NCI-H226 (cell line): ENCODE measurements around the gene ADIPOR2.
A peak's percentile ranks its signal among the peaks of the same experiment; 100 is the strongest.
"Not testable (repeated sequence)": the region's sequence is repeated elsewhere in the genome, so short reads cannot be mapped to it uniquely, and the experiment has no call there.

ENCODE experiments used
- DNase-seq: peaks from one replicate; pipeline ENCODE4 v3.0.0-alpha.2; 2015

The ADIPOR2 gene

GRCh38 chr12:1705774-1706631 lies 15.1 kb downstream of the ADIPOR2 start:
- peak; percentile 12 for DNase-seq

GRCh38 chr12:1706632-1706980 lies 15.7 kb downstream of the ADIPOR2 start:
- DNase-seq: peak; percentile 67

- no peak for DNase-seq
These were observed 16.2 kb downstream of the ADIPOR2 start for GRCh38 chr12:1707051-1707450.

- DNase-seq: not testable (repeated sequence)
These were observed 19.1 kb downstream of the ADIPOR2 start for GRCh38 chr12:1709968-1710367.

GRCh38 chr12:1710870-1711269 lies 20.0 kb downstream of the ADIPOR2 start:
- DNase-seq: not testable (repeated sequence)

GRCh38 chr12:1711536-1712211 lies 20.8 kb downstream of the ADIPOR2 start:
- DNase-seq: peak; percentile 97

GRCh38 chr12:1712305-1712704 lies 21.4 kb downstream of the ADIPOR2 start:
- not testable (repeated sequence) for DNase-seq

GRCh38 chr12:1712852-1713251 lies 22.0 kb downstream of the ADIPOR2 start:
- DNase-seq: not testable (repeated sequence)

GRCh38 chr12:1713783-1714348 lies 23.0 kb downstream of the ADIPOR2 start:
- DNase-seq: not testable (repeated sequence)

GRCh38 chr12:1715459-1715858 lies 24.6 kb downstream of the ADIPOR2 start:
- DNase-seq: not testable (repeated sequence)

- DNase-seq: no peak
These were observed 25.5 kb downstream of the ADIPOR2 start for GRCh38 chr12:1716215-1716862.

GRCh38 chr12:1716911-1717310 lies 26.0 kb downstream of the ADIPOR2 start:
- peak; percentile 37 for DNase-seq

GRCh38 chr12:1719139-1719538 lies 28.3 kb downstream of the ADIPOR2 start:
- no peak for DNase-seq

- no peak for DNase-seq
These were observed 29.6 kb downstream of the ADIPOR2 start for GRCh38 chr12:1720494-1720893.

GRCh38 chr12:1723721-1724120 lies 32.9 kb downstream of the ADIPOR2 start:
- DNase-seq: no peak

- no peak for DNase-seq
These were observed 33.4 kb downstream of the ADIPOR2 start for GRCh38 chr12:1724250-1724649.

GRCh38 chr12:1726753-1727152 lies 35.9 kb downstream of the ADIPOR2 start:
- DNase-seq: no peak

- no peak for DNase-seq
These were observed 38.0 kb downstream of the ADIPOR2 start for GRCh38 chr12:1728824-1729223.

- no peak for DNase-seq
These were observed 40.3 kb downstream of the ADIPOR2 start for GRCh38 chr12:1731019-1731687.

- not testable (repeated sequence) for DNase-seq
These were observed 40.8 kb downstream of the ADIPOR2 start for GRCh38 chr12:1731688-1732078.

- no peak for DNase-seq
These were observed 42.0 kb downstream of the ADIPOR2 start for GRCh38 chr12:1732914-1733313.

- not testable (repeated sequence) for DNase-seq
These were observed 42.8 kb downstream of the ADIPOR2 start for GRCh38 chr12:1733712-1734111.
